GM12873 (cell line): ENCODE data around the gene UEVLD.

Experiments
- TF ChIP-seq, protein P1 (sequence below): IDR thresholded peaks from 2 replicates; pipeline ENCODE4 v1.5.1; 2012; ENCODE audit warnings: low read depth, mild to moderate bottlenecking, moderate library complexity, low read length, control low read depth; ENCODE audit not compliant: insufficient read depth; ENCODE audit errors: missing control alignments

Gene UEVLD

DNA sequence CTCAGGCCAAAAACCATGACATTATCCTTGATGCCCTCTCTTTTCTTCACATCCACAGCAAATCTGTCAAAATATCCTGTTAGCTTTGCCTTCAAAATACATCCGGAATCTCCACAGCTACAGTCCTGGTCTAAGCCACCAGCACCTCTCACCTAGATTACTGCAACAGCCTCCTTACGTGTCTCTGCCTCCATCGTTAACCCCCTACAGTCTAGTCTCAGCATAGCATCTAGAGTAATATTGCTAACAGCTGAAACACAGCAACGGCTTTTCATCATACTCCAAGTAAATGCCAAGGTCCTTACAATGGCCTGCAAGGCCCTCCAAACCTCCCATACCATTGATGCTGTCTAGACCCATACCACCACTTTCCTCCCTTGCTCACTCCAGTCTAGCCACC lies 66.1 kb downstream of the UEVLD start:
- TF ChIP-seq, protein P1, sequence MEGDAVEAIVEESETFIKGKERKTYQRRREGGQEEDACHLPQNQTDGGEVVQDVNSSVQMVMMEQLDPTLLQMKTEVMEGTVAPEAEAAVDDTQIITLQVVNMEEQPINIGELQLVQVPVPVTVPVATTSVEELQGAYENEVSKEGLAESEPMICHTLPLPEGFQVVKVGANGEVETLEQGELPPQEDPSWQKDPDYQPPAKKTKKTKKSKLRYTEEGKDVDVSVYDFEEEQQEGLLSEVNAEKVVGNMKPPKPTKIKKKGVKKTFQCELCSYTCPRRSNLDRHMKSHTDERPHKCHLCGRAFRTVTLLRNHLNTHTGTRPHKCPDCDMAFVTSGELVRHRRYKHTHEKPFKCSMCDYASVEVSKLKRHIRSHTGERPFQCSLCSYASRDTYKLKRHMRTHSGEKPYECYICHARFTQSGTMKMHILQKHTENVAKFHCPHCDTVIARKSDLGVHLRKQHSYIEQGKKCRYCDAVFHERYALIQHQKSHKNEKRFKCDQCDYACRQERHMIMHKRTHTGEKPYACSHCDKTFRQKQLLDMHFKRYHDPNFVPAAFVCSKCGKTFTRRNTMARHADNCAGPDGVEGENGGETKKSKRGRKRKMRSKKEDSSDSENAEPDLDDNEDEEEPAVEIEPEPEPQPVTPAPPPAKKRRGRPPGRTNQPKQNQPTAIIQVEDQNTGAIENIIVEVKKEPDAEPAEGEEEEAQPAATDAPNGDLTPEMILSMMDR = peak; percentile 47

DNA sequence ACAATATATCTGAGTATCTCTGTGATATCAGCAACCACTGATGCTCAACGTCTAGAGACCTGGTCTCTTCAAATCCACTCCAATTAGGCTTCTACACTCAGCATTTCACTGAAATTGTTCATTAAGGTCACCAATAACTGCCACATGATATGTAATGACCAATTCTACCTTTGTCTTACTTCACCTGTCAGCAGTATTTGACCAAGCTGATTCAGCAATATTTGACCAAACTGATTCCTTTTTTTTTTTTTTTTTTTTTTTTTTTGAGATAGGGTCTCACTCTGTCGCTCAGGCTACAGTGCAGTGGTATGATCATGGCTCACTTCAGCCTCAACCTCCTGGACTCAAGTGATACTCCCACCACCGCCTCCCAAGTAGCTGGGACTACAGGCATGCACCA lies 67.4 kb downstream of the UEVLD start:
- TF ChIP-seq, protein P1 = no peak

DNA sequence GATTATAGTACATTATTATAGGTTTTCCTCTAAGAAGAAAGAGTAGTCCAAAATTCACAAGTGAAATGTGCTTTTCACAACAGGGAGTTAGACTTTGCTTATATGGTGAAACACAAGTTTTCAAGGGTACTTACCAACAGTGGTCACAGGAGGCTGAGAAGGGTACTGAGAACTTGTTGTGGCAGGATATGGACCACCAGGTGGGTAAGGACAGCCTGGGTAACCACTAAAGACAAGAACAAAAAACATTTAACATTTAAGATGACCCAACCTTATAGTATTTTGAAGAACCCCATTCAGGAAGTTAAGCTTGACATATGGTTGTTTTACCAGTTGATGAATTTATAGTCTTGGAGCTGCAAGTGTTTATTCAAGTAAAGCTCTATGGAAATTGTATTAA lies 86.2 kb downstream of the UEVLD start:
- TF ChIP-seq, protein P1 = no peak

DNA sequence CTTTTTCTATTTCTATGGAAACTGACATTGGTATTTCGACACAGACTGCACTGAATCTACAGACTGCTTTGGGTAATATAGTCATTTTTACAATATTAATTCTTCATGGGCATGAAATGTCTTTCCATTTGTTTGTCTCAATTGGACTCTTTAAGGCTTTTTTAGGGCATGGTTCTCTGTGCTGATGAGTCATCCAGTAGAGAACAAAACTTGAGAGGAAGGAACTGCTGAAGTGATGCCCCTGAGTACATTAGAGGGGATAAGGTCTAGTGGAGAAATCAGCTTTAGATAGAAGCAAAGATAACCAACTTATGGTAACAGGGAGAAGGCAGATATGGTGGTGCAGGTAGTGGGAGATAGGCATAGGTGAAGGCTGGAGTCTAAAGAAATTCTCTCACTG lies 86.9 kb downstream of the UEVLD start:
- TF ChIP-seq, protein P1 = no peak

DNA sequence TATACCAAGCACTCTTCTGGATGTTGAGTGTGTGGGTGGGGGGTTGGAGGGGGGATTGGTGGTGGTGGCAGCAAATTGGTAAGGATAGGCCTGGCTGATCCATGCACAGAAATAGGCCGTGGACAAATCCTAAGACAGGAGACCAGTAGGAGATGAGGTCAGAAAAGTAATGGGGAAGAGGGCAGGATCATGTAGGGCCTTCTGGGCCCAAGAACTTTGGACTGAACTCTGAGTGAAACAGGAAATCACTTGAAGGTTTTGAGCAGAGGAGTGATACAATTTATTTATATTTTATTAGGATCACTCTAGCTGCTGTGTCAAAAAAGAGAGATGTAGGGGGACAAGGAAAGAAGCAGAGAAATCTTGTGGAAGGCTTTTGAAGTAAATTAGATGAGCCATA lies 90.5 kb downstream of the UEVLD start:
- TF ChIP-seq, protein P1 = no peak

DNA sequence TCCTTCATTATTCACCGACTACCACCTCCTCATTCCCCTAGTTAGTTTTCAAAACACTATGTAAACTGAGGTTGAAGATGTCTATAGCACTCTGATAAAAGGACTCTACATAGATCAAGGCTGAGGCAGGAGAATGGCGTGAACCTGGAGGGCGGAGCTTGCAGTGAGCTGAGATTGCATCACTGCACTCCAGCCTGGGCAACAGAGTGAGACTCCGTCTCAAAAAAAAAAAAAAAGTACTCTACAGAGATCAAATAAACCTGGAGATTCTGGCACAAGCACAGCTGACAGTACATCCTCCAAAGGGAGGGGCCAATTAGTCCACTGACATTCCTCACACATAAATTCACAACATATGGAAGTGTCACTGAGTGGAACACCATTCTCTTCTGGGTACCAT lies 92.8 kb downstream of the UEVLD start:
- TF ChIP-seq, protein P1 = no peak

DNA sequence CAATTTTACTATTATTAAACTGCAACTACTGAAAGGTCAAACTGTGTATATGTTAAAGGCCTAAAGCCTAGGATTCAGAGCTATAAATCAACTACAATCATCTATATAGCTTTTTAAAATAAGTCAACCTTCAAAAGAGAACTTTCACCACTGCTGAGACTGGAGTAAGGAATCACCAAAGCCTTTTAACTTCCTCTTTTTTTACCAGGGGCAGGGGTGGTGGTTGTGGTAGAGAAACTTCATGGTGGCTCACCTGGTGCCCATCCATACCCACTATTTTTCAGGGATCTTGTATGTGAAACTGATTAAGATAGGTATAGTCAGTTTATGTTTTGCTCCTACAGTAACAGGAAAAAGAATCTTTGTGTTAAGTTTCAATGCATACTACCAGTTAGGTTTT lies 93.3 kb downstream of the UEVLD start:
- TF ChIP-seq, protein P1 = no peak
